Measurements from ENCODE around the gene SPINT2. TPM values are rescaled to one million over a fixed set of nuclear protein-coding genes. Genes with fewer than 3 reads are reported as not detected.

Gene SPINT2
- total RNA-seq, 6 experiments from 2014 or later: 0.76 to 4.1 (median 0.98) TPM

DNA sequence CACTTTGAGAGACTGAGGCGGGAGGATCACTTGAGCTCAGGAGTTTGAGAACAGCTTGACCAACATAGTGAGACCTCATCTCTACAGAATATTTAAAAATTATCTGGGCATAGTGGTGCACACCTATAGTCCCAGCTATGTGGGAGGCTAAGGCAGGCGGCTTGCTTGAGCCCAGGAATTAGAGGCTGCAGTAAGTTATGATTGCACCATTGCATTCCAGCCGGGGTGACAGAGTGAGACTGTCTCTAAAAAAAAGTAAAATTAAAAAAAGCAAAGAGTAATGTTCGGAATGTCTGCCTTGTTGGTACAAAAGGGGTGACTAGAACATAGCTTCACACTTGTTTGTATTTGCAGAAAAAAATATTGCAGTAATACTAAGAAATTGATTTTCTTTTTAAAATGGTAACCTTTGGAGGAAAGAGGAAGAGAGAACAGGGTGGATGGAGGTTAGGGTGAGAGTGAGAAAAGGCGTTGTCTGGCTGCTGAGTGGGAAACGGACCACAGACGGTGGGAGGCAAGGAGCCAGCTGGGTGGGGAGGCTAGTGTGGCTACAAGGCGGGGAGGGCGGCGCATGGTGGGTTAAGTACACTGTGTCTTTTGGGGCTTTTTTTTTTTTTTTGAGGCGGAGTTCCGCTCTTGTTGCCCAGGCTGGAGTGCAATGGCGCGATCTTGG, 18.4 kb upstream of the SPINT2 start:
- H3K36me3 Mint-ChIP-seq (ENCODE audit: low read depth): no peaks in the 10 kb centered on the region
- H3K27me3 Mint-ChIP-seq (ENCODE audit: insufficient read depth): no peaks in the 10 kb centered on the region; the same call in 1 of the 2 replicates
- H3K9me3 Mint-ChIP-seq: no peaks in the 10 kb centered on the region
- TF ChIP-seq, protein P1, sequence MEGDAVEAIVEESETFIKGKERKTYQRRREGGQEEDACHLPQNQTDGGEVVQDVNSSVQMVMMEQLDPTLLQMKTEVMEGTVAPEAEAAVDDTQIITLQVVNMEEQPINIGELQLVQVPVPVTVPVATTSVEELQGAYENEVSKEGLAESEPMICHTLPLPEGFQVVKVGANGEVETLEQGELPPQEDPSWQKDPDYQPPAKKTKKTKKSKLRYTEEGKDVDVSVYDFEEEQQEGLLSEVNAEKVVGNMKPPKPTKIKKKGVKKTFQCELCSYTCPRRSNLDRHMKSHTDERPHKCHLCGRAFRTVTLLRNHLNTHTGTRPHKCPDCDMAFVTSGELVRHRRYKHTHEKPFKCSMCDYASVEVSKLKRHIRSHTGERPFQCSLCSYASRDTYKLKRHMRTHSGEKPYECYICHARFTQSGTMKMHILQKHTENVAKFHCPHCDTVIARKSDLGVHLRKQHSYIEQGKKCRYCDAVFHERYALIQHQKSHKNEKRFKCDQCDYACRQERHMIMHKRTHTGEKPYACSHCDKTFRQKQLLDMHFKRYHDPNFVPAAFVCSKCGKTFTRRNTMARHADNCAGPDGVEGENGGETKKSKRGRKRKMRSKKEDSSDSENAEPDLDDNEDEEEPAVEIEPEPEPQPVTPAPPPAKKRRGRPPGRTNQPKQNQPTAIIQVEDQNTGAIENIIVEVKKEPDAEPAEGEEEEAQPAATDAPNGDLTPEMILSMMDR (IDR thresholded peaks at IDR 0.05): no peak
- DNase-seq: no peak
- H3K4me1 Mint-ChIP-seq (ENCODE audit: low read depth): peaks cover 21% of the 10 kb centered on the region
- no peak overlapping the region for H3K27ac Mint-ChIP-seq
- no peak overlapping the region; the same call in 1 of the 2 replicates for H3K4me3 Mint-ChIP-seq

DNA sequence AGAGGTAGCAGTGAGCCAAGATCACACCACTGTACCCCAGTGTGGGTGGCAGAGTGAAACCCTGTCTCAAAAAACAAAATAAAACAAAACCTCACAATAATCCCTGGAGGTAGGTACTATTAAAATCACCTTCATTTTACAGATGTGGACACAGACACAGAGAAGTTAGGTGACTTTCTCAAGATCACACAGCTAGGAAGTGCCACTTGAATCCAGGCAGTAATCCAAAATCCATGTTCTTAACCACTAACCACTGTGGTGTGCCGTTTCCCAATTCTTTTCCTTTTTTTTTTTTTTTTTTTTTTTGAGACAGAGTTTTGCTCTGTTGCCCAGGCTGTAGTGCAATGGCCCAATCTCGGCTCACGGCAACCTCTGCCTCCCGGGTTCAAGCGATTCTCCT, 17.2 kb upstream of the SPINT2 start:
- no peak overlapping the region for H3K27ac Mint-ChIP-seq
- H3K4me3 Mint-ChIP-seq: no peak overlapping the region
- DNase-seq: no peak
- peaks cover 2% of the 10 kb centered on the region for H3K27me3 Mint-ChIP-seq (ENCODE audit: insufficient read depth)
- H3K4me1 Mint-ChIP-seq (ENCODE audit: low read depth): peaks cover 32% of the 10 kb centered on the region
- TF ChIP-seq, protein P1 (IDR thresholded peaks at IDR 0.05): no peak
- H3K36me3 Mint-ChIP-seq (ENCODE audit: low read depth): no peaks in the 10 kb centered on the region
- no peaks in the 10 kb centered on the region for H3K9me3 Mint-ChIP-seq

DNA sequence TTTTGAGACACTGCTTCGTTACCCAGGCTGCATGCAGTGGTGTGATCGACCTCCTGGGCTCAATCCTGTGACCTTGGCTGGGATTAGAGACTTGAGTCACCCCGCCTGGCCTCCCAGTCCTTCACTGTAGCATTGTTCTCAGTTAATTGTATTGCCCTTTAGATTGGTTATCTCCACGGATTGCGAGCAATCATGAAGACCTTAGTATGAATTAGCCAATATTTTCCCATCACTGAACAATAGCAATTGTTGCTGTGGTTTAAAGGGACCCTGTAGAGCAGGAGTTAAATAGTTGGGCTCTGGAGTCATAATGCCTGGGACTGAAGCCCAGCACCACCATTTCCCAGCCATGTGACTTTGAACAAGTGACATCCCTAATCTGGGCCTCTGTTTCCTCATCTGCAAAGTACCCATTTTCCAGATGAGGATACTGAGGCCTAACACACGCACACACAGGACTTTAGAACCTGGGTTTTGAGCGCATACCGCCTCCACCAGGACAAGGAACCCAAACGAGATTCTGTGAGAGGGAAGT, 16.6 kb upstream of the SPINT2 start:
- Mint-ChIP-seq H3K27ac (no peak overlapping the region), H3K4me1 (ENCODE audit: low read depth) (peaks cover 38% of the 10 kb centered on the region), H3K27me3 (ENCODE audit: insufficient read depth) (peaks cover 2% of the 10 kb centered on the region), H3K4me3 (no peak overlapping the region), H3K36me3 (ENCODE audit: low read depth) (no peaks in the 10 kb centered on the region), H3K9me3 (no peaks in the 10 kb centered on the region)
- DNase-seq: no peak
- TF ChIP-seq, protein P1 (IDR thresholded peaks at IDR 0.05): no peak

DNA sequence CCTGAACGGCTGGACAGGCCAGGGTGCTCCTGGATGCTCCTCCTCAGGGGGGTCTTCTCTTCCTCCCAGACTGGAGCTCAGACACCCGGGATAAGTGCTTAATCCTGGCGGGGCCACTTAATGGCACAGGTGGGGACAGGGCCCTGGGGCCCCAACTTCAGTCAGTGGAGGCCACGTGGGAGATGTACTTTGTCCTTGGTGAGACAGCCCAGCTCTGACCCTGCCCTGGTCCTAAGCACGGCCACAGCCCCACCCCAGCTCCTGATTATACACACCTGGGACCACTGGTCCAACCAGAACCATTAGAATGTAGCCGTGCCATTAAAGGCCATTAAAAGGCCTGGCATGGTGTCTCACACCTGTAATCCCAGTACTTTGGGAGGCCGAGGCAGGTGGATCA, 16.0 kb upstream of the SPINT2 start:
- Mint-ChIP-seq H3K4me1 (ENCODE audit: low read depth) (peaks cover 38% of the 10 kb centered on the region), H3K27ac (no peak overlapping the region), H3K27me3 (ENCODE audit: insufficient read depth) (peaks cover 2% of the 10 kb centered on the region), H3K4me3 (no peak overlapping the region), H3K36me3 (ENCODE audit: low read depth) (no peaks in the 10 kb centered on the region), H3K9me3 (no peaks in the 10 kb centered on the region)
- TF ChIP-seq, protein P1 (IDR thresholded peaks at IDR 0.05): no peak
- no peak for DNase-seq

DNA sequence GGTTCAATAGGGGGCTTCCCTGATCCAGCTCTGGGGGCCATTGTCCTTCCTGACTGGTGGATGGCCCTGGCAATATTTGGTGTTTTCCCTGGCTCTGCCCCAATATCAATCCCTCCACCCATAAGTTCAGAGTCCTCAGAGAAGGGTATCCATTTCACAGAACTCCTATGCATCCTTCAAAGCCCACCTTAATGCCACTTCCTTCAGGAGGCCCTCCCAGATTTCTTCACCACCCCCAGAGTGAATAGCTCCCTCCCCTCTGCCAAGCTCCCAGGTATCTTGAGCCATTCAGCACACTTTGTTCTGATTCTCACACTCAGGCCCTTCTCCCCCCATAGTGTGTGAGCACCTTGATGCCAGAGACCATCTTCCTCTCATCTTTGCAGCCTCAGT, 13.9 kb upstream of the SPINT2 start:
- Mint-ChIP-seq H3K9me3 (no peaks in the 10 kb centered on the region), H3K36me3 (ENCODE audit: low read depth) (no peaks in the 10 kb centered on the region), H3K4me1 (ENCODE audit: low read depth) (peaks cover 26% of the 10 kb centered on the region), H3K27ac (no peak overlapping the region), H3K4me3 (no peak overlapping the region), H3K27me3 (ENCODE audit: insufficient read depth) (peaks cover 17% of the 10 kb centered on the region)
- DNase-seq: no peak
- TF ChIP-seq, protein P1 (IDR thresholded peaks at IDR 0.05): no peak
